Neuronal stem cell (in vitro differentiated cells): Measurements from ENCODE around the gene RIN3.

Experiments
- DNase-seq: peaks from one replicate; pipeline ENCODE4 v3.0.0-alpha.2; 2013; ENCODE audit warnings: low spot score
- H2AFZ ChIP-seq: one replicate; pipeline ENCODE4 v1.6.1; 2013; ENCODE audit warnings: mild to moderate bottlenecking, low read length, inconsistent platforms
- H2AK5ac ChIP-seq: 2 replicates; pipeline ENCODE4 v1.6.1; 2013; ENCODE audit warnings: low read depth, mild to moderate bottlenecking, inconsistent platforms, low read length, moderate library complexity, mixed read lengths
- H2BK120ac ChIP-seq: 2 replicates; pipeline ENCODE4 v1.6.1; 2013; ENCODE audit warnings: low read depth, mild to moderate bottlenecking, inconsistent platforms, low read length, moderate library complexity, mixed read lengths
- H2BK12ac ChIP-seq: one replicate; pipeline ENCODE4 v1.6.1; 2013; ENCODE audit warnings: low read length, inconsistent platforms
- H2BK15ac ChIP-seq: 2 replicates; pipeline ENCODE4 v1.6.1; 2013; ENCODE audit warnings: mild to moderate bottlenecking, low read length, inconsistent platforms, mixed read lengths
- H2BK5ac ChIP-seq: one replicate; pipeline ENCODE4 v1.6.1; 2013; ENCODE audit warnings: inconsistent platforms, mild to moderate bottlenecking, low read length, moderate library complexity
- H3K14ac ChIP-seq: one replicate; pipeline ENCODE4 v1.6.1; 2013; ENCODE audit warnings: low read length, inconsistent platforms
- H3K18ac ChIP-seq: 2 replicates; pipeline ENCODE4 v1.6.1; 2013; ENCODE audit warnings: low read length, inconsistent platforms
- H3K23ac ChIP-seq: 2 replicates; pipeline ENCODE4 v1.6.1; 2013; ENCODE audit warnings: low read depth, mild to moderate bottlenecking, mixed read lengths, low read length, inconsistent platforms; ENCODE audit not compliant: poor library complexity
- H3K27ac ChIP-seq: replicated peaks from 3 replicates; pipeline ENCODE4 v1.5.1; 2013; ENCODE audit warnings: low read length, inconsistent platforms
- H3K27me3 ChIP-seq, 3 experiments: 2 replicates each; pipeline ENCODE4 v1.6.1; 2013; ENCODE audit warnings: low read length in 3 of 3, mild to moderate bottlenecking in 2 of 3, inconsistent platforms in 1 of 3, low read depth in 1 of 3, mixed read lengths in 1 of 3, moderate library complexity in 1 of 3; ENCODE audit not compliant: control insufficient read depth in 3 of 3, insufficient read depth in 3 of 3
- H3K36me3 ChIP-seq, 2 donors: replicated peaks in 1 of 2; 2 replicates each; pipeline ENCODE4 v1.6.1; 2013; ENCODE audit warnings: low read length in 2 of 2; ENCODE audit not compliant: control insufficient read depth in 2 of 2, insufficient read depth in 2 of 2
- H3K4ac ChIP-seq: 2 replicates; pipeline ENCODE4 v1.6.1; 2013; ENCODE audit warnings: inconsistent platforms, mild to moderate bottlenecking, low read length, moderate library complexity
- H3K4me1 ChIP-seq, 2 donors: 1 replicate in 1 of 2; 2 replicates in 1 of 2; pipeline ENCODE4 v1.6.1; 2013; ENCODE audit warnings: low read length in 2 of 2, low read depth in 1 of 2; ENCODE audit not compliant: control insufficient read depth in 2 of 2, insufficient read depth in 1 of 2
- H3K4me2 ChIP-seq: one replicate; pipeline ENCODE4 v1.6.1; 2013; ENCODE audit warnings: mild to moderate bottlenecking, low read length, inconsistent platforms; ENCODE audit not compliant: insufficient read depth, poor library complexity, severe bottlenecking
- H3K4me3 ChIP-seq, 2 donors: 2 replicates each; pipeline ENCODE4 v1.5.1; 2013; ENCODE audit warnings: low read length in 2 of 2, mild to moderate bottlenecking in 2 of 2, inconsistent platforms in 1 of 2, moderate library complexity in 1 of 2
- H3K79me1 ChIP-seq: one replicate; pipeline ENCODE4 v1.6.1; 2013; ENCODE audit warnings: low read depth, mild to moderate bottlenecking, inconsistent platforms, low read length, moderate library complexity
- H3K9ac ChIP-seq: one replicate; pipeline ENCODE4 v1.6.1; 2013; ENCODE audit warnings: mild to moderate bottlenecking, low read depth, low read length, inconsistent platforms; ENCODE audit not compliant: poor library complexity
- H3K9me3 ChIP-seq, 2 donors: replicated peaks in 1 of 2; 2 replicates each; pipeline versions ENCODE3 to v1.6.1; 2013; ENCODE audit warnings: low read length in 2 of 2, mild to moderate bottlenecking in 2 of 2, inconsistent platforms in 1 of 2, low read depth in 1 of 2, mixed read lengths in 1 of 2, moderate library complexity in 1 of 2; ENCODE audit not compliant: control insufficient read depth in 2 of 2, insufficient read depth in 1 of 2
- H4K8ac ChIP-seq: one replicate; pipeline ENCODE4 v1.6.1; 2013; ENCODE audit warnings: low read depth, mild to moderate bottlenecking, inconsistent platforms, low read length, moderate library complexity
- H4K91ac ChIP-seq: one replicate; pipeline ENCODE4 v1.6.1; 2013; ENCODE audit warnings: low read length, low read depth, mild to moderate bottlenecking, inconsistent platforms; ENCODE audit not compliant: poor library complexity
- WGBS, 2 donors: extraction: QIAGEN DNeasy Blood & Tissue Kit; methylation state at CpG; one replicate each; pipeline ENCODE4 v1.1.7; 2013; ENCODE audit warnings: missing lambda C conversion rate in 2 of 2, mixed read lengths in 1 of 2; ENCODE audit not compliant: insufficient read length in 2 of 2, insufficient replicate concordance in 1 of 2; ENCODE audit errors: extremely low coverage in 2 of 2; 5-methylcytosine and 5-hydroxymethylcytosine counted together

Gene RIN3

GRCh38 chr14:92627707-92628215, 114.2 kb downstream of the RIN3 start:
- Histone ChIP-seq H3K9me3 (peaks cover 9 to 22% of the 10 kb centered on the region in 2 donors), H2AFZ (no peak overlapping the region), H3K14ac (no peak overlapping the region), H2BK12ac (no peak overlapping the region), H3K27me3 (no peaks in the 10 kb centered on the region), H3K4me3 (no peak overlapping the region), H3K4me1 (no peaks in the 10 kb centered on the region), H3K4ac (no peak overlapping the region), H2BK15ac (no peak overlapping the region), H3K18ac (no peak overlapping the region), H3K23ac (no peak overlapping the region), H3K79me1 (no peaks in the 10 kb centered on the region), H3K4me2 (no peak overlapping the region), H3K9ac (no peak overlapping the region), H2BK120ac (no peak overlapping the region), H4K8ac (no peak overlapping the region), H4K91ac (no peak overlapping the region), H2BK5ac (no peak overlapping the region), H3K36me3 (no peaks in the 10 kb centered on the region), H3K27ac (no peak overlapping the region), H2AK5ac (no peak overlapping the region)
- no peak for DNase-seq
- no CpG with 5 or more reads among the region's 7 CpGs for whole genome bisulfite sequencing, 2 donors

GRCh38 chr14:92628636-92629035, 115.1 kb downstream of the RIN3 start:
- no peak overlapping the region for H3K4me2 ChIP-seq

GRCh38 chr14:92630367-92630766, 116.8 kb downstream of the RIN3 start:
- H2BK12ac ChIP-seq, result no peak overlapping the region
- no peak overlapping the region for H2AFZ ChIP-seq
- H3K4me3 ChIP-seq, result no peak overlapping the region
- DNase-seq, result no peak
- no peaks in the 10 kb centered on the region for H3K4me1 ChIP-seq
- H3K27me3 ChIP-seq, result no peaks in the 10 kb centered on the region
- H2BK120ac ChIP-seq, result no peak overlapping the region
- H3K27ac ChIP-seq, result no peak overlapping the region
- WGBS, 2 donors, result no CpG with 5 or more reads among the region's 2 CpGs
- H3K36me3 ChIP-seq, result no peaks in the 10 kb centered on the region
- H3K18ac ChIP-seq, result no peak overlapping the region
- H4K91ac ChIP-seq, result no peak overlapping the region
- no peak overlapping the region for H3K23ac ChIP-seq
- H3K9me3 ChIP-seq, result peaks cover 9 to 19% of the 10 kb centered on the region in 2 donors
- no peak overlapping the region for H4K8ac ChIP-seq
- no peak overlapping the region for H2BK5ac ChIP-seq
- no peak overlapping the region for H3K4ac ChIP-seq
- H3K14ac ChIP-seq, result no peak overlapping the region
- H3K4me2 ChIP-seq, result no peak overlapping the region
- H2AK5ac ChIP-seq, result no peak overlapping the region
- H2BK15ac ChIP-seq, result no peak overlapping the region
- no peaks in the 10 kb centered on the region for H3K79me1 ChIP-seq
- H3K9ac ChIP-seq, result no peak overlapping the region

More at GRCh38 chr14:92628636-92629035, 115.1 kb downstream of the RIN3 start:
- Histone ChIP-seq H3K9me3 (peaks cover 9 to 19% of the 10 kb centered on the region in 2 donors), H4K91ac (no peak overlapping the region), H2BK15ac (no peak overlapping the region), H2BK5ac (no peak overlapping the region), H3K79me1 (no peaks in the 10 kb centered on the region), H4K8ac (no peak overlapping the region), H3K4ac (no peak overlapping the region), H3K27me3 (no peaks in the 10 kb centered on the region), H3K36me3 (no peaks in the 10 kb centered on the region), H3K27ac (no peak overlapping the region), H3K4me1 (no peaks in the 10 kb centered on the region), H2AFZ (no peak overlapping the region), H3K9ac (no peak overlapping the region), H3K18ac (no peak overlapping the region), H2BK120ac (no peak overlapping the region), H3K14ac (no peak overlapping the region), H2AK5ac (no peak overlapping the region), H3K4me3 (no peak overlapping the region), H2BK12ac (no peak overlapping the region), H3K23ac (no peak overlapping the region)
- DNase-seq, result no peak
- no CpG with 5 or more reads among the region's 2 CpGs for WGBS, 2 donors

GRCh38 chr14:92631098-92631497, 117.5 kb downstream of the RIN3 start:
- no peak overlapping the region for H2AFZ ChIP-seq
- no peaks in the 10 kb centered on the region for H3K36me3 ChIP-seq
- H2AK5ac ChIP-seq, result no peak overlapping the region
- peaks cover 9 to 19% of the 10 kb centered on the region in 2 donors for H3K9me3 ChIP-seq
- H2BK120ac ChIP-seq, result no peak overlapping the region
- H4K91ac ChIP-seq, result no peak overlapping the region
- H3K9ac ChIP-seq, result no peak overlapping the region
- no peak overlapping the region for H3K4me2 ChIP-seq
- H3K4ac ChIP-seq, result no peak overlapping the region
- H3K27ac ChIP-seq, result no peak overlapping the region
- DNase-seq, result no peak
- no peak overlapping the region for H3K23ac ChIP-seq
- no peak overlapping the region for H3K4me3 ChIP-seq
- no peak overlapping the region for H4K8ac ChIP-seq
- no CpG with 5 or more reads among the region's 4 CpGs for WGBS, 2 donors
- no peak overlapping the region for H2BK5ac ChIP-seq
- H3K14ac ChIP-seq, result no peak overlapping the region
- H2BK12ac ChIP-seq, result no peak overlapping the region
- no peak overlapping the region for H3K18ac ChIP-seq
- no peaks in the 10 kb centered on the region for H3K4me1 ChIP-seq
- H3K79me1 ChIP-seq, result no peaks in the 10 kb centered on the region
- no peaks in the 10 kb centered on the region for H3K27me3 ChIP-seq
- no peak overlapping the region for H2BK15ac ChIP-seq
